ENCODE measurements around the gene DLGAP1.

DLGAP1 gene

DNA sequence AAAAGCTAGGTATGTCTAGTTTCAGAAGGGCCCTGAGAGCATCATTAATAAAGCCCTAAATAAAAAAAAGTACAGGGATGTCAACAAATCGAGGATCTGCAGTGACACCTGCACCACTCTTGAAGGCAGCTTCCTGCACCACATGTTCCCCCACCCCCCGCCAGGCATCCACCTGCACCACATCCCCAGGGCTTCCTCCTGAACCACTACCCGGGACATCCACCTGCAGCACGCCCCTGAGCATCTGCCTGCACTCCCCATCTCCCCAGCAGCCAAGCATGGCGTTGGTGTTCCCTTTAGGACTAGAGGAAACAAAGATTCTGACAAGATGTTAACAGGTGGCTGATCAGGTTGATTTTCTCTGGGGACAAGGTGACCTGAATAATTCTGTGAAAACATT, 55.2 kb downstream of the DLGAP1 start:
- H3K79me2 ChIP-seq (ENCODE audit: insufficient read depth, low read length): no peaks in the 10 kb centered on the region
- no peak overlapping the region for H3K4me3 ChIP-seq (ENCODE audit: insufficient read depth, low read length, poor library complexity, severe bottlenecking)
- no peaks in the 10 kb centered on the region for H3F3A ChIP-seq (ENCODE audit: insufficient read depth)
- H3K27ac ChIP-seq (ENCODE audit: low read depth, low read length): no peak overlapping the region
- H3K36me3 ChIP-seq (ENCODE audit: low read length): no peaks in the 10 kb centered on the region
- no peak overlapping the region for H3K4me2 ChIP-seq (ENCODE audit: low read depth, low read length, poor library complexity, severe bottlenecking)
- no peaks in the 10 kb centered on the region for H3K9me3 ChIP-seq (ENCODE audit: insufficient read depth, low read length)
- H3K9me2 ChIP-seq (replicated peaks; ENCODE audit: insufficient read depth, low read length): no peaks in the 10 kb centered on the region
- TF ChIP-seq, protein P1, sequence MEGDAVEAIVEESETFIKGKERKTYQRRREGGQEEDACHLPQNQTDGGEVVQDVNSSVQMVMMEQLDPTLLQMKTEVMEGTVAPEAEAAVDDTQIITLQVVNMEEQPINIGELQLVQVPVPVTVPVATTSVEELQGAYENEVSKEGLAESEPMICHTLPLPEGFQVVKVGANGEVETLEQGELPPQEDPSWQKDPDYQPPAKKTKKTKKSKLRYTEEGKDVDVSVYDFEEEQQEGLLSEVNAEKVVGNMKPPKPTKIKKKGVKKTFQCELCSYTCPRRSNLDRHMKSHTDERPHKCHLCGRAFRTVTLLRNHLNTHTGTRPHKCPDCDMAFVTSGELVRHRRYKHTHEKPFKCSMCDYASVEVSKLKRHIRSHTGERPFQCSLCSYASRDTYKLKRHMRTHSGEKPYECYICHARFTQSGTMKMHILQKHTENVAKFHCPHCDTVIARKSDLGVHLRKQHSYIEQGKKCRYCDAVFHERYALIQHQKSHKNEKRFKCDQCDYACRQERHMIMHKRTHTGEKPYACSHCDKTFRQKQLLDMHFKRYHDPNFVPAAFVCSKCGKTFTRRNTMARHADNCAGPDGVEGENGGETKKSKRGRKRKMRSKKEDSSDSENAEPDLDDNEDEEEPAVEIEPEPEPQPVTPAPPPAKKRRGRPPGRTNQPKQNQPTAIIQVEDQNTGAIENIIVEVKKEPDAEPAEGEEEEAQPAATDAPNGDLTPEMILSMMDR (IDR thresholded peaks at IDR 0.05; ENCODE audit: insufficient read depth, low read length, poor library complexity, severe bottlenecking): no peak
- TF ChIP-seq EZH2phosphoT487 (conservative IDR thresholded peaks at IDR 0.05; ENCODE audit: low read length): no peak
- no peak overlapping the region for H2AFZ ChIP-seq (ENCODE audit: low read depth, low read length, severe bottlenecking)
- no peak overlapping the region for H3K9ac ChIP-seq (ENCODE audit: low read length)
- no peaks in the 10 kb centered on the region for H4K20me1 ChIP-seq (ENCODE audit: low read depth, low read length)
- H3K27me3 ChIP-seq (ENCODE audit: low read length): no peaks in the 10 kb centered on the region

DNA sequence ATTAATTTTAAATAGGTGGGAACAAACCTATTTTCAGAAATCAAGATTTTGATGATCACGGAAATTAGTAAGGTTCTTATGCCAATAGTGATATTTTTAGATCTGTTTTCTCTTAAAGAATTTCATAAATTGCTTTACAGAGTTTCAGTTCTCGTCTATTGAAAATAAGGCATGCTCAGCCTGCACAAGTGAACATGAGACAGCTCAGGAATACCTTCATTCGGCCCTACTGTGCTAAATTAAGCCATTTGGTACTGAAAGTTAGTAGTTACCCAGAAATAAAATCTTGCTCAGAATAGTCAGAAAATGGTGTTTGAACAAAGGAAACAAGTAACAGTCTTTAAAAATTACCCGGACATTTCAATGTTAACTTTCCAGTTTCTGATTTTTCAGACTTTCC, 60.4 kb downstream of the DLGAP1 start:
- no peak for TF ChIP-seq EZH2phosphoT487 (conservative IDR thresholded peaks at IDR 0.05; ENCODE audit: low read length)
- TF ChIP-seq, protein P1 (IDR thresholded peaks at IDR 0.05; ENCODE audit: insufficient read depth, low read length, poor library complexity, severe bottlenecking): no peak
- Histone ChIP-seq H3K36me3 (ENCODE audit: low read length) (no peaks in the 10 kb centered on the region), H3K9me2 (replicated peaks; ENCODE audit: insufficient read depth, low read length) (no peaks in the 10 kb centered on the region), H3K4me2 (ENCODE audit: low read depth, low read length, poor library complexity, severe bottlenecking) (no peak overlapping the region), H3K79me2 (ENCODE audit: insufficient read depth, low read length) (no peaks in the 10 kb centered on the region), H3K4me3 (ENCODE audit: insufficient read depth, low read length, poor library complexity, severe bottlenecking) (no peak overlapping the region), H3K9ac (ENCODE audit: low read length) (no peak overlapping the region), H2AFZ (ENCODE audit: low read depth, low read length, severe bottlenecking) (no peak overlapping the region), H3K27me3 (ENCODE audit: low read length) (no peaks in the 10 kb centered on the region), H3K27ac (ENCODE audit: low read depth, low read length) (no peak overlapping the region), H3F3A (ENCODE audit: insufficient read depth) (no peaks in the 10 kb centered on the region), H3K9me3 (ENCODE audit: insufficient read depth, low read length) (no peaks in the 10 kb centered on the region), H4K20me1 (ENCODE audit: low read depth, low read length) (no peaks in the 10 kb centered on the region)

DNA sequence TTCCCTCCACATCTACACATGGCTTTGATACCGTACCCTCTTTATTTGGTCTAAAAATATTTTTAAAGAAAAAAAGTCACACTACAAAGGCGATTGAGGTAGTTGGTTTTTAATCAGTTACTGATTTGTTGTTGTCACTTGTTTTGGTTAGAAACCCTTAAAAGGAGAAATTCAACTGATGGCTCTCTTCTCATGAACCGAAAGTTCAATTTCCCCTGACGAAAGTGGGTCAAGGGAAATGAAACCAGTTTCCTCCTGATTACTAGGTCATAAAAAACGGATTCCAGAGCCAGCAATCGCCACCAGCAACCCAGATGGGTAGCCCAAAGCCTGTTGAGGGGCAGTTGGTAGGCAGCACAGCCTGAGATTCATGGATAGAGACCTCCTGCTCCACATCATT, 63.2 kb downstream of the DLGAP1 start:
- TF ChIP-seq, protein P1 (IDR thresholded peaks at IDR 0.05; ENCODE audit: insufficient read depth, low read length, poor library complexity, severe bottlenecking): no peak
- TF ChIP-seq EZH2phosphoT487 (conservative IDR thresholded peaks at IDR 0.05; ENCODE audit: low read length): no peak
- no peaks in the 10 kb centered on the region for H3F3A ChIP-seq (ENCODE audit: insufficient read depth)
- no peak overlapping the region for H3K9ac ChIP-seq (ENCODE audit: low read length)
- no peaks in the 10 kb centered on the region for H3K79me2 ChIP-seq (ENCODE audit: insufficient read depth, low read length)
- H3K36me3 ChIP-seq (ENCODE audit: low read length): no peaks in the 10 kb centered on the region
- H2AFZ ChIP-seq (ENCODE audit: low read depth, low read length, severe bottlenecking): no peak overlapping the region
- no peak overlapping the region for H3K4me3 ChIP-seq (ENCODE audit: insufficient read depth, low read length, poor library complexity, severe bottlenecking)
- no peaks in the 10 kb centered on the region for H3K9me3 ChIP-seq (ENCODE audit: insufficient read depth, low read length)
- no peaks in the 10 kb centered on the region for H4K20me1 ChIP-seq (ENCODE audit: low read depth, low read length)
- H3K4me2 ChIP-seq (ENCODE audit: low read depth, low read length, poor library complexity, severe bottlenecking): no peak overlapping the region
- no peaks in the 10 kb centered on the region for H3K27me3 ChIP-seq (ENCODE audit: low read length)
- no peak overlapping the region for H3K27ac ChIP-seq (ENCODE audit: low read depth, low read length)
- no peaks in the 10 kb centered on the region for H3K9me2 ChIP-seq (replicated peaks; ENCODE audit: insufficient read depth, low read length)
